Activated naive CD4-positive, alpha-beta T cell treated with anti-CD3 and anti-CD28 coated beads for 36 hours (primary cell): ENCODE results near the gene CT47A1. TPM values are rescaled to one million over a fixed set of nuclear protein-coding genes. Genes with fewer than 3 reads are reported as not detected.
"Not testable (repeated sequence)": the region's sequence is repeated elsewhere in the genome, so short reads cannot be mapped to it uniquely, and the experiment has no call there.

Experiments
- CTCF ChIA-PET: fragments of 350-600 bp; sonication (Branson Sonifier 250); formaldehyde crosslinking; loops from one replicate; lab custom pipeline; 2021; ENCODE audit warnings: antibody characterized with exemption; lab: Charles Lee
- DNase-seq: peaks from one replicate; pipeline ENCODE4 v3.0.0-alpha.2; 2020
- H3K27ac Mint-ChIP-seq: one replicate; pipeline ENCODE4 v1.8.0; 2021; ENCODE audit warnings: mild to moderate bottlenecking, mixed read lengths
- H3K27me3 Mint-ChIP-seq: one replicate; pipeline ENCODE4 v1.8.0; 2021; ENCODE audit warnings: low read depth, mixed read lengths
- H3K36me3 Mint-ChIP-seq: one replicate; pipeline ENCODE4 v1.8.0; 2021; ENCODE audit warnings: low read depth, mixed read lengths
- H3K4me1 Mint-ChIP-seq: one replicate; pipeline ENCODE4 v1.8.0; 2021; ENCODE audit warnings: low read depth, mixed read lengths
- H3K4me3 Mint-ChIP-seq: one replicate; pipeline ENCODE4 v1.8.0; 2021; ENCODE audit warnings: mild to moderate bottlenecking, moderate library complexity, mixed read lengths
- H3K9me3 Mint-ChIP-seq: one replicate; pipeline ENCODE4 v1.8.0; 2021; ENCODE audit warnings: mixed read lengths
- intact Hi-C: fragments of 100-400 bp; cut with micrococcal nuclease; formaldehyde crosslinking; loops from one replicate; pipeline ENCODE4 v1.15.1; 2023
- total RNA-seq, 2 experiments: library from RNA; stranded (reverse); gene quantifications; one replicate each; pipeline ENCODE4 v1.2.3, GENCODE V29; 2021

The CT47A1 gene
- not detected for total RNA-seq

- intact Hi-C loops, H3K36me3 Mint-ChIP-seq, H3K4me3 Mint-ChIP-seq, CTCF ChIA-PET, H3K4me1 Mint-ChIP-seq, H3K27me3 Mint-ChIP-seq, DNase-seq, H3K27ac Mint-ChIP-seq, H3K9me3 Mint-ChIP-seq: not testable (repeated sequence)
These were observed at the start of gene CT47A1 for GRCh38 chrX:120985660-120986059. TSS of gene CT47A1 (minus strand) at chrX:120985760. CDS start at chrX:120985529, 231 bp downstream.

DNA sequence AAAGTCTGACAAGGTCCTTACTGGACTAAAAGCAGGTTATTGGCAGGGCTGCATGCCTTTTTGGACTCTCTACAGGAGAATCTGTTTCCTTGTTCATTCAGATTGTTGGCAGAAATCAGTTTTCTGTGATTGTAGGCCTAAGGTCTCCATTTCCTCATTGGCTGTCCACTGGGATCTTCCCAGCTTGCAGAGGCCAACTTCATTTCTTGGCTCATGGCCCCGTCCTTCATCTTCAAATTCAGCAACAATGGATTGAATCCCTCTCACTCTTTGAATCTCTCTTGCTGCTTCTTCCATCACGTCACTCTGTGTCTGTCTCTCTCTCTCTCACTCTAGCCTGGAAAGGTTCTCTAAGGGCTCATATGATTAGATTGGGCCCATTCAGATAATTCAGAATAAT lies 47.0 kb upstream of the CT47A1 start:
- Mint-ChIP-seq H3K4me3 (no peak overlapping the region), H3K9me3 (no peaks in the 10 kb centered on the region), H3K27me3 (peaks cover 2% of the 10 kb centered on the region), H3K4me1 (no peaks in the 10 kb centered on the region), H3K27ac (no peak overlapping the region), H3K36me3 (no peaks in the 10 kb centered on the region)
- no peak for DNase-seq
- CTCF ChIA-PET: interaction anchor here (0.7 kb wide), 1 partner anchor 838 kb away, joined by 3 read pairs; no protein-coding TSS in a partner anchor
- intact Hi-C loops: no loop called here

GRCh38 chrX:121030083-121030482 lies 44.5 kb upstream of the CT47A1 start:
- CTCF ChIA-PET: no interaction called here
- intact Hi-C loops: no loop called here
- no peaks in the 10 kb centered on the region for H3K4me1 Mint-ChIP-seq
- peaks cover 2% of the 10 kb centered on the region for H3K27me3 Mint-ChIP-seq
- no peak for DNase-seq
- no peak overlapping the region for H3K27ac Mint-ChIP-seq
- H3K9me3 Mint-ChIP-seq: no peaks in the 10 kb centered on the region
- H3K4me3 Mint-ChIP-seq: no peak overlapping the region
- H3K36me3 Mint-ChIP-seq: no peaks in the 10 kb centered on the region

GRCh38 chrX:121028419-121028818 lies 42.9 kb upstream of the CT47A1 start:
- no peak for DNase-seq
- CTCF ChIA-PET: no interaction called here
- Mint-ChIP-seq H3K36me3 (no peaks in the 10 kb centered on the region), H3K4me3 (no peak overlapping the region), H3K4me1 (no peaks in the 10 kb centered on the region), H3K9me3 (no peaks in the 10 kb centered on the region), H3K27ac (no peak overlapping the region), H3K27me3 (peaks cover 2% of the 10 kb centered on the region)
- intact Hi-C loops: no loop called here

- CTCF ChIA-PET: no interaction called here
- peaks cover 3% of the 10 kb centered on the region for H3K9me3 Mint-ChIP-seq
- H3K36me3 Mint-ChIP-seq: no peaks in the 10 kb centered on the region
- H3K27me3 Mint-ChIP-seq: no peaks in the 10 kb centered on the region
- no peaks in the 10 kb centered on the region for H3K4me1 Mint-ChIP-seq
- H3K27ac Mint-ChIP-seq: no peak overlapping the region
- intact Hi-C loops: no loop called here
- H3K4me3 Mint-ChIP-seq: no peak overlapping the region
- no peak for DNase-seq
These were observed 29.3 kb upstream of the CT47A1 start for GRCh38 chrX:121014826-121015225.

DNA sequence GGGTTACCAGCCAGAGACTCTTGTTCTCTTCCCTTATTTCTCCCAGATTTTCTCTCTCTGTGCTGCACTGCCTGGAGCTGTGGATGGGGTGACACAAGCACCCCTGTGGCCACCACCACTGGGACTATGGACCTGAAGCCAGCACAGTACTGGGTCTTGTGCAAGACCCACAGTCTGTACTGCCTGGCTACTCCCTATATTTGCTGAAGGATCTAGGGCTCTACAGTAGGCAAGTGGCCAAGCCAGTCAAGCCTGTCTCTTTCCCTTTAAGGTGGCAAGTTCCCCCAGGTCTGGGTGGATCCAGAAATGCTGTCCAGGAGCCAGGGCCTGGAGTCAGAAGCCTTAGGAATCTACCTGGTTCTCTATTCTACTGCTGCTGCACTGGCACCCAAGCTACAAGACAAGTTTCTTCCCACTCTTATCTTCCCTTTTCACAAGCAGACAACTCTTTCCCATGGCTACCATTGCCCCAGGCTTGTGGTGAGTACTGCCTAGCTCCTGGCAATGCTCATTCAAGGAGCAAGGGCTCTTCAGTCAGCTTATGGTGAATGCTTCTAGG lies 28.4 kb upstream of the CT47A1 start:
- CTCF ChIA-PET: no interaction called here
- H3K4me1 Mint-ChIP-seq: no peaks in the 10 kb centered on the region
- H3K9me3 Mint-ChIP-seq: peaks cover 3% of the 10 kb centered on the region
- no peak overlapping the region for H3K4me3 Mint-ChIP-seq
- no peak overlapping the region for H3K27ac Mint-ChIP-seq
- no peaks in the 10 kb centered on the region for H3K27me3 Mint-ChIP-seq
- intact Hi-C loops: no loop called here
- DNase-seq: no peak
- no peaks in the 10 kb centered on the region for H3K36me3 Mint-ChIP-seq

- H3K27ac Mint-ChIP-seq: no peak overlapping the region
- no peak overlapping the region for H3K4me3 Mint-ChIP-seq
- no peaks in the 10 kb centered on the region for H3K36me3 Mint-ChIP-seq
- no peaks in the 10 kb centered on the region for H3K4me1 Mint-ChIP-seq
- CTCF ChIA-PET: no interaction called here
- no peak for DNase-seq
- H3K27me3 Mint-ChIP-seq: no peaks in the 10 kb centered on the region
- intact Hi-C loops: no loop called here
- H3K9me3 Mint-ChIP-seq: peaks cover 3% of the 10 kb centered on the region
These were observed 25.7 kb upstream of the CT47A1 start for GRCh38 chrX:121011254-121011653.

- DNase-seq: no peak
- CTCF ChIA-PET: interaction anchor here (0.6 kb wide), 1 partner anchor 206 kb away, joined by 4 read pairs; no protein-coding TSS in a partner anchor
- H3K27ac Mint-ChIP-seq: no peak overlapping the region
- no peak overlapping the region for H3K4me3 Mint-ChIP-seq
- H3K9me3 Mint-ChIP-seq: peaks cover 5% of the 10 kb centered on the region
- intact Hi-C loops: no loop called here
- no peaks in the 10 kb centered on the region for H3K27me3 Mint-ChIP-seq
- H3K36me3 Mint-ChIP-seq: no peaks in the 10 kb centered on the region
- no peaks in the 10 kb centered on the region for H3K4me1 Mint-ChIP-seq
These were observed 24.7 kb upstream of the CT47A1 start for GRCh38 chrX:121010218-121010617.

GRCh38 chrX:121009764-121010163 lies 24.2 kb upstream of the CT47A1 start:
- DNase-seq: no peak
- intact Hi-C loops: no loop called here
- Mint-ChIP-seq H3K9me3 (peaks cover 2% of the 10 kb centered on the region), H3K27ac (no peak overlapping the region), H3K27me3 (no peaks in the 10 kb centered on the region), H3K4me1 (no peaks in the 10 kb centered on the region), H3K36me3 (no peaks in the 10 kb centered on the region), H3K4me3 (no peak overlapping the region)
- CTCF ChIA-PET: interaction anchor here (0.6 kb wide), 1 partner anchor 206 kb away, joined by 4 read pairs; no protein-coding TSS in a partner anchor

DNA sequence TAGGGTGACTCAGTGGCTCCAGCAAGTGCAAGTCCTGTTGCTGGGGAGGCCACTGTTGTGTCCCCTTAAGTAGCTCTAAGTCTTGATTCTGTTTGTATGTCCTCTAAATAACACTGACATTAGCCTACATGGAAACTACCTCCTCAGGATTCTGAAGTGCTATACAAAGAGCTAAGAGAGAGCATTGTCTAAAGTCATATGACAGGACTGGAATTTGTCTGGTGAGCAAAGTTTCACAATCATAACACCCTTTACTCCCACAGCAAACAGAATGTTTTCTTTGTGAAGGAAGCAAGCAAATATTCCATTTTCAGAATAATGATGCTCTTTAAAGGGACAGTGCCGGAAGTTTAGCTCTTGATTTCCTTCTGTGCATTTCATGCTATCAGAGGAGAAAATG lies 23.4 kb upstream of the CT47A1 start:
- Mint-ChIP-seq H3K27me3 (no peaks in the 10 kb centered on the region), H3K4me3 (no peak overlapping the region), H3K9me3 (peaks cover 2% of the 10 kb centered on the region), H3K4me1 (no peaks in the 10 kb centered on the region), H3K27ac (no peak overlapping the region), H3K36me3 (no peaks in the 10 kb centered on the region)
- intact Hi-C loops: no loop called here
- no peak for DNase-seq
- CTCF ChIA-PET: no interaction called here

- intact Hi-C loops: no loop called here
These were observed 15.0 kb upstream of the CT47A1 start for GRCh38 chrX:121000589-121000988.

DNA sequence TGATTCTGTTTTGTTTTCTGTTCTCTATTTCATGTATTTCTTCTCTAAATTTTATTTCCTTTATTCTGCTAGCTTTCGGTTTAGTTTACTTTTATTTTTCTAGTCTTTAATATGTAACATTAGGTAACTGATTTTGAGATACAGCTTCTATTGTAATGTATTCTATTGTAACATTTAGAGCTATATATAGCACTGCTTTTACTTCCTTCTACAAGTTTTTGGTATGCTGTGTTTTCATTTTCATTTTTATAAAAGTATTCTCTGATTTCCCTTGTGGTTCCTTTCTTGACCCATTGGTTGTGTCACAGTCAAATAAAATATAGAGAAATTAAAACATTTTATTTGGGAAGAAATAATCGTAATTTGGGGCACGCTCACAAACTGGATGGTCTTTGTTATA lies 13.9 kb upstream of the CT47A1 start:
- no peak for DNase-seq
- Mint-ChIP-seq H3K4me1 (no peaks in the 10 kb centered on the region), H3K36me3 (no peaks in the 10 kb centered on the region), H3K9me3 (no peaks in the 10 kb centered on the region), H3K4me3 (no peak overlapping the region), H3K27ac (no peak overlapping the region), H3K27me3 (no peaks in the 10 kb centered on the region)
- intact Hi-C loops: no loop called here
- CTCF ChIA-PET: no interaction called here

More at GRCh38 chrX:121000589-121000988, 15.0 kb upstream of the CT47A1 start:
- CTCF ChIA-PET: interaction anchor here (1.2 kb wide), 1 partner anchor 10 kb away, joined by 3 read pairs; no protein-coding TSS in a partner anchor
- no peak for DNase-seq
- no peaks in the 10 kb centered on the region for H3K4me1 Mint-ChIP-seq
- H3K27ac Mint-ChIP-seq: no peak overlapping the region
- H3K36me3 Mint-ChIP-seq: no peaks in the 10 kb centered on the region
- no peaks in the 10 kb centered on the region for H3K9me3 Mint-ChIP-seq
- no peaks in the 10 kb centered on the region for H3K27me3 Mint-ChIP-seq
- no peak overlapping the region for H3K4me3 Mint-ChIP-seq

DNA sequence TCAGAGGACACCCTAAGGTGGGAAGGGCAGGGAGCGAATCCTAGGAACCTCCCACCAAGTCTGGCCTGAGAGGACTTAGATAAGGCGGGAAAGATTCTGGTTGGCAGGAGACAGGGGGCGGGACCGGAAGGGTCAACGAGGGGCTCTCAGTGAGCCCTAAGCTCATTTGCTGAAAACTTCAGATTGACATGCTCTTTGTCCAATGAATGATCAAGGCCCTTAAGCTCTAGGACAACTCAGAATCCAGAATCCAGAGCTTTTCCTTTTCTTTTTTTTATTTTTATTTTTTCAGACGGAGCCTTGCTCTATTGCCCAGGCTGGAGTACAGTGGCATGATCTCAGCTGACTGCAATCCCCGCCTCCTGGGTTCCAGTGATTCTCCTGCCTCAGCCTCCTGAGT lies 29.1 kb downstream of the CT47A1 start, which contains the start of gene CT47A7:
Gene CT47A7, minus strand, starts transcription at position 101 of the 400 bp plus-strand sequence. CDS start 255 bp downstream, outside the sequence.
- H3K27ac Mint-ChIP-seq, intact Hi-C loops, H3K9me3 Mint-ChIP-seq, H3K4me3 Mint-ChIP-seq, H3K27me3 Mint-ChIP-seq, CTCF ChIA-PET, DNase-seq, H3K4me1 Mint-ChIP-seq, H3K36me3 Mint-ChIP-seq: not testable (repeated sequence)
